ENCODE measurements around the gene RFX1.

RFX1 gene

DNA sequence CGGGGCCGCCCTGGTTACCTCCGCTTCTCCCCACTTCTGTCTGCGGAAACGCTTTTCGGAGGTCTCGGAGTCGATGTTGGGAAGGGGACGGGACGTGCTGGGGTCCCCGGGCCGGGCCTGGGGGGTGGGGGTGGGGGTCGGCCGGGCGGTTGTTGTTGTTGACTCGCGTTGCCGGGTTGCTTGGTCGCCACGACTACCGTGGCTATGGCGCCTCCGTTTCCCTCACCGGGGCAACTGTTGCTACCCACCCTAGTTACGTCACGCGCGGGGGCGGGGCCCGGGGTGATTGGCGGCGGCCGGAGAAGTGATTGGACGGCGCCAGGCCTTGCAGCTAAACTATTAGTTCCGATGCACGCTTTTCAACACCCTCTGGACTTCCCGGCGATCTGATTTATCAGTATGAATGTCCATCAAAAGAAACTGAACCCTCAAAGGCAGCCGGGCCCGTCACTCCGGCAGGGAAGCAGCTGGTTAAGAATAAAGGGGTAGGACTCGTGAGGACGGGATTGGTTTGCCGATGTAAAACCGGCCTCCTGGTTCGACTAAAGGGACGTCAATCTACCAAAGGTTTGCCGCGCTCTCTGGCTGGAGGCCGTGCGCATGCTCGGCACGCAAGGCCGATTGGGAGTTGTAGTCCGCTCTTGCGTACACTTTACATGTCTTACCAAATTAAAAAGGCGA is at the start of gene RFX1:
Gene RFX1 (minus strand): TSS at position 236 of the 681 bp plus-strand sequence. CDS start 12,477 bp downstream, outside the sequence.
- TF ChIP-seq GATA2 (IDR thresholded peaks at IDR 0.05; ENCODE audit: low read depth, low read length) (no peak), GATA3 (IDR thresholded peaks at IDR 0.05; ENCODE audit: low read depth, low read length) (no peak)

DNA sequence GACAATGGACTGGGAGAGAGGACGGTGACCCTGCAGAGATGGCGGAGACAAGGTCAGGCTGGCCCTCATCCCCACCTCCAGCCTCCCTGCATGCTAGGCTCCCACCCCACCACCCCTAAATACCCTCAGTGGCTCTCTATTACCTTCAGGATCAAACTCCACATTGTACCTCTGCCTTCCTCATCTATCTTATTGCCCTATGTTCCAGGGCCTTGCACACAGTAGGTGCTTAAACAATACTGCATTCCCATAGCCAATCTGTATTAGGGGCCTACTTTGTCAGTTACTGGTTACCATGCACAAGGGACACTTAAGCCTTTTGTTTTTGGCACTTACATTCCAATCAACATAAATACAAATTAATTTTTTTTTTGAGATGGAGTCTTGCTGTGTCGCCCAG is 49.3 kb upstream of the RFX1 start:
- no peak for TF ChIP-seq GATA3 (IDR thresholded peaks at IDR 0.05; ENCODE audit: low read depth, low read length)
- TF ChIP-seq GATA2 (IDR thresholded peaks at IDR 0.05; ENCODE audit: low read depth, low read length) = no peak

DNA sequence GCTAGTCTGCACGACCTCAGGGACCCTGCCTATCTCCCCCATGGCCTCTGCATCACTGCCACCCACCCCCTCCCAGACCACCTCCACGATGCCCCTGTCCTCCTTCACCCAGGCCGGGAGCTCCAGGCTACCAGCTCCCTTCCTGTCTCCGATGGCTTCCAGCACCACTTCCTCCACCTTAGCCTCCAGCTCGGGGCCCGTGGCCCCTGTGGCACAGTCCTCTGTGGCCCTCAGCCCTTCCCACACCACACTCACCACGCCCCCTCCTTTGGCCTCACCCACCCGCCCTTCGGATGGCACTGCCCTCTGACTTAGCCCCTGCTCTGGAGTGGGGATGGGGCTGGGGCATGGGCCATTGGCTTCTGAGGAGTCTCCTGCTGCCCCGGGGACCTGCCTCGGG is 48.6 kb upstream of the RFX1 start:
- TF ChIP-seq GATA2 (IDR thresholded peaks at IDR 0.05; ENCODE audit: low read depth, low read length) (no peak), GATA3 (IDR thresholded peaks at IDR 0.05; ENCODE audit: low read depth, low read length) (no peak)

DNA sequence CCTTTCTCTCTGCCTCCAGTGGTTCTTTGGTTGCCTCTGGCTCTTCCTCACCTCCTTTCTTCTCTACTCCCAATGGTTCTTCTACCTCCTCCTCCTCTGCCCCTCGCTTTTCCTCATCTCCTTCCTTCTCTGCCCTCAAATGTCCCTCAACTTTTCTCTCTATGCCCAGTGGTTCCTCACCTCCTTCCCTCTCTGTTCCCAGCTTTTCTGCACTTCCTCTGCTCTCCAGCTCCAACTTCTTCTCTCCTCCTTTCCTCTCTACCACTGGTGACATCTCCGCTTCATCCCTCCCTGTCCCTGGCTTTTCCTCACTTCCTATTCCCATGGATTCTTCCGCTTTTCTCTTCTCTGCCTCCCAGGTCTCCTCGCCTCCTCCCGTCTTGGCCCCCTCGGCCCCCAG is 48.0 kb upstream of the RFX1 start:
- no peak for TF ChIP-seq GATA2 (IDR thresholded peaks at IDR 0.05; ENCODE audit: low read depth, low read length)
- no peak for TF ChIP-seq GATA3 (IDR thresholded peaks at IDR 0.05; ENCODE audit: low read depth, low read length)

DNA sequence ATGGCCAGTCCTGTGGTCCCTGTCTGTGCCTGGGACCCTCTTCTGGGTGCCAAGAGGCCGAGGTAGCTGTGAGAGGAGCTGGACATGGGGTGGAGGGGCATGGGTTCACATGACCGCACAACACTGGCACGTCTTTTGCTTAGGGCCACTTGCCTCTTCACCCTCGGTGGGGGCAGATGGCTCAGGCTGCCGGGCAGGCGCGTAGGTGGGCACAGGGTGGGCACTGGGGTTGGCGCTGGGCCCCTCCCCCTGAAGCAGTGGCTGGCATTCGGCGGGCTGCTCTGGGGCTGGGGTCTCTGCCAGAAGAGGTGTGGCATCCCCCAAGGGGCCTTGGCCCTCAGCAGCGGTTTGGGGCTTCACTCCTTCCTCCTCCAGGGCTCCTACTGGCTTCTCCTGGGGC is 47.4 kb upstream of the RFX1 start:
- no peak for TF ChIP-seq GATA3 (IDR thresholded peaks at IDR 0.05; ENCODE audit: low read depth, low read length)
- TF ChIP-seq GATA2 (IDR thresholded peaks at IDR 0.05; ENCODE audit: low read depth, low read length) = no peak

DNA sequence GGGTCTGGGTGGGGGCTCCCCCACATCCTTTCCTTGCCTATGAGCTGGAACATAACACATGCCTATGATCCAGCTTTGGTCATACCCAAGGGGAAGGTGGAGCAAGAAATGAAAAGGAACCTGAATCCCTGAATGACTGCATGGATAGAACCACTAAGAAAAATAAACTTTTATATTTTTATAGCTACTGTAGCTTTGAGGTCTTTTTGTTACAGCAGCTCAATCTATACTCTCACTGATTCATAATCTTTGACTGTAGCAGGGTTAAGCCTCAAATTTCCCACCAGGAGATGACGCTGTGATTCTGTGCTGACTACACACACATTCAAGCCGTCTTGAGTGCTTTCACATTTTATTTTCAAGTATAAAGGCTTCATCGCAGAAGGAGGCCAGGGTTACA is 46.9 kb upstream of the RFX1 start:
- no peak for TF ChIP-seq GATA3 (IDR thresholded peaks at IDR 0.05; ENCODE audit: low read depth, low read length)
- no peak for TF ChIP-seq GATA2 (IDR thresholded peaks at IDR 0.05; ENCODE audit: low read depth, low read length)

DNA sequence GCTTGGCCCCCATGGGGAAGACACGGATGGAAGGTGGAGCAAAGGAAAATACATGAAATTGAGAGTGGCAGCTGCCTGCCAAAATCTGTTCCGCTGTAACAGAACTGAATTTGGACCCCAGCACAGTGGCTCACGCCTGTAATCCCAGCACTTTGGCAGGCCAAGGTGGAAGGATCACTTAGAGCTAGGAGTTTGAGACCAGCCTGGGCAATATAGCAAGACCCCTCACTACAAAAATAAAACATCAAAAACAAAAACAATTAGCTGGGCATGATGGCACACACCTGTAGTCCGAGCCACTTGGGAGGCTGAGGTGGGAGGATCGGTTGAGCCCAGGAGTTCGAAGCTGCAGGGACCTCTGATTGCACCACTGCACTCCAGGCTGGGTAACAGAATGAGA is 46.4 kb upstream of the RFX1 start:
- TF ChIP-seq GATA3 (IDR thresholded peaks at IDR 0.05; ENCODE audit: low read depth, low read length) = no peak
- TF ChIP-seq GATA2 (IDR thresholded peaks at IDR 0.05; ENCODE audit: low read depth, low read length) = no peak

DNA sequence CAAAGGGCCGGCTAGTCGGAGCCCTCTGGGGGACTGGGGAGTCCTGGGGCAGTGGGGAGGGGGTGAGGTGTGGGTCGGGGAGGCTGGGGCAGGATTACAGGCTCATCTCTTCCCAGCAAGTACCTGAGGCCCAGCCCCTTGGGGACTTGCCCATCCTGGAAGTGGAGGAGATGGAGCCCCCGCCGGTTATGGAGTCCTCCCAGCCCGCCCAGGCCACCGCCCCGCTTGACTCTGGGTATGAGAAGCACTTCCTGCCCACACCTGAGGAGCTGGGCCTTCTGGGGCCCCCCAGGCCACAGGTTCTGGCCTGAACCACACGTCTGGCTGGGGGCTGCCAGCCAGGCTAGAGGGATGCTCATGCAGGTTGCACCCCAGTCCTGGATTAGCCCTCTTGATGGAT is 45.9 kb upstream of the RFX1 start:
- no peak for TF ChIP-seq GATA2 (IDR thresholded peaks at IDR 0.05; ENCODE audit: low read depth, low read length)
- no peak for TF ChIP-seq GATA3 (IDR thresholded peaks at IDR 0.05; ENCODE audit: low read depth, low read length)

DNA sequence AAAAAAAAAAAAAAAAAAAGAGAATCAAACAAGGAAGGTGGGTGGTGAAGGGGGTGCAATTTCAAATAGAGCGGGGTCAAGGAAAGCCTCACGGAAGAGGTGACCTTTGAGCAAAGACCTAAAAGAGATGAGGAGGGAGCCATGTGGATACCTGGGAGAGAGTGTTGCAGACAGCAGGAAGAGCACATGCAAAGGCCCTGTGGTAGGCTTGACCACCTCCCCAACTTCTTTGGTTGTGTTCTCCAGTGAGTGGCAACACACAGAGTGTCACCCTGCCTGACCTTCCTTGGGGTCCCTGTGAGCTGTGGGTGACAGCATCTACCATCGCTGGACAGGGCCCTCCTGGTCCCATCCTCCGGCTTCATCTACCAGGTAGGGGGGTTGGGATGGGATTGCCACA is 44.4 kb upstream of the RFX1 start:
- TF ChIP-seq GATA2 (IDR thresholded peaks at IDR 0.05; ENCODE audit: low read depth, low read length) = no peak

DNA sequence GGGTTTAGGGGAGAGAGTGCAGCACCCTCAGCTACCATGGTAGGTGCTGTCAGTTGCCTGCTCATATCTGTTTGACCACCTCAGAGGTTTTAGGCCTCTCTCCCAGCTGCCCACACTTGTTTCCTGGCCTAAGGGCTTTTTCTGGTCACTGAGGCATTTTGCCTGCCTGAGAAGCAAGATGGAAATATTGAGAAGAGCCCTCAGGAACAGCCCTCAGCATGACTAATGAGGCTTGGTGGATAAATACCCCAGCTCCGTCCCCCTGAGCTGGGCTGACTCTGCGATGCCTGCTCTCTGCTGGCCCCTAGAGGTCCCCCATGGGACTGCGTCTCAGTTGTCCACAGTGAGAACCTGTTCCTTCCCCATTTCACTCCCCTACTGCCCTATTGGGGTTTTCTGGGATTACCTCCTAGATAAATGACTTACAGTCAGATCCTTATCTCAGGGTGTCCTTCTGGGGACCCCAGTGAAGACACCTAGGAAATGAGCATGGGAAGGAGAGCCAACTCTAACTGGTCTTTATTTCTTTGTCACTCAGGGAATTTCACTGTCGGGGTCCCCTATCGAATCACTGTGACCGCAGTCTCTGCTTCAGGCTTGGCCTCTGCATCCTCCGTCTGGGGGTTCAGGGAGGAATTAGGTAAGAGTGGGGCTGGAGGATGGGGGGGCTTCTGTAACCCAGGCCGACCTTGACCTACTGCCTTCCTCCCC is 42.5 kb upstream of the RFX1 start:
- TF ChIP-seq GATA2 (IDR thresholded peaks at IDR 0.05; ENCODE audit: low read depth, low read length) (no peak), GATA3 (IDR thresholded peaks at IDR 0.05; ENCODE audit: low read depth, low read length) (no peak)

DNA sequence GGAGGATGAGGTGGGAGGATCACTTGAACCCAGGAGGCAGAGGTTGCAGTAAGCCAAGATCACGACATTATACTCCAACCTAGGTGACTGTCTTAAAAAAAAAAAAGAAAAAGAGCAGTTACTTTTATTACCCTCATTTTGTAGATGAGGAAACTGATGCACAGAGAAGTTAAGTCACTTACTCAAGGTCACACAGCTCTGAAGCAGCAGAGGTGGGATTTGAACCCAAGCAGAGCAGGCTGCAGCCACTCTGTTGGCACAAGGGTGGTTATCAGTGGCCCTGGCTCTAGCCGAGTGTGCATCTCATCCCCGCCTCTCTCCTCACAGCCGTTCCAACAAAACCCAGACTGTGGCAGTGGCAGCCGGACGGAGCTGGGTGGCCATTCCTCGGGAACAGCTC is 33.1 kb upstream of the RFX1 start:
- no peak for TF ChIP-seq GATA3 (IDR thresholded peaks at IDR 0.05; ENCODE audit: low read depth, low read length)
- no peak for TF ChIP-seq GATA2 (IDR thresholded peaks at IDR 0.05; ENCODE audit: low read depth, low read length)

DNA sequence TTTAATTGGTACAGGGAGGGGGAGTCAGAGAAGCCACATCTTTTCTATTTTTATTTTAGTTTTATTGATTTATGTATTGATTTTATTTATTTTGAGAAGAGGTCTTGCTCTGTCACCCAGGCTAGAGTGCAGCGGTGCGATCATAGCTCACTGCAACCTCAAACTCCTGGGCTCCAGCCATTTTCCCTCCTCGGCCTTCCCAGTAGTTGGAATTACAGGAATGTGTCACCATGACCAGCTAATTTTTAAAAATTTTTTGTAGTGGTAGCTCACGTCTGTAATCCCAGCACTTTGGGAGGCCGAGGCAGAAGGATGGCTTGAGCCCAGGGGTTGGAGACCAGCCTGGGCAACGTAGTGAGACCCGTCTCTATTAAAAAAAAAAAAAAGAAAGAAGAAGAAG is 29.6 kb upstream of the RFX1 start:
- TF ChIP-seq GATA3 (IDR thresholded peaks at IDR 0.05; ENCODE audit: low read depth, low read length) (no peak), GATA2 (IDR thresholded peaks at IDR 0.05; ENCODE audit: low read depth, low read length) (no peak)

DNA sequence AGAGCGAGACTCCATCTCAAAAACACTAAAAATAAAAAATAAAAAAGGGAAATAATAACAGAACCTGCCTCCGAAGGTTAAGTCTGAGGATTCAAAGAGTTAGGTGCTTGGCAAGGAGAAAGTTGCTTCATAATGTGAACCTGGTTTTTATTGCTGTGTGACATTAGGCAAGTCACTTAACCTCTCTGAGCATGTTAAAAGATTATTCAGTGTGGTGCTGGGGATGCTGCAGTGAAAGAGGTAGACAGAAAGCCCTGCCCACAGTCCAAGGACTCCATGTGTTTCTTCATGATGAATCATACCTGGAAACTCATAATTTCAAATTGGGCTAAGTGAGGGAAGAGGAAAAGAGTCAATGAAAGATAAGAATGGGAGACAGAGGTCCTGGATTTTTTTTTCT is 27.8 kb upstream of the RFX1 start:
- no peak for TF ChIP-seq GATA3 (IDR thresholded peaks at IDR 0.05; ENCODE audit: low read depth, low read length)
- no peak for TF ChIP-seq GATA2 (IDR thresholded peaks at IDR 0.05; ENCODE audit: low read depth, low read length)

DNA sequence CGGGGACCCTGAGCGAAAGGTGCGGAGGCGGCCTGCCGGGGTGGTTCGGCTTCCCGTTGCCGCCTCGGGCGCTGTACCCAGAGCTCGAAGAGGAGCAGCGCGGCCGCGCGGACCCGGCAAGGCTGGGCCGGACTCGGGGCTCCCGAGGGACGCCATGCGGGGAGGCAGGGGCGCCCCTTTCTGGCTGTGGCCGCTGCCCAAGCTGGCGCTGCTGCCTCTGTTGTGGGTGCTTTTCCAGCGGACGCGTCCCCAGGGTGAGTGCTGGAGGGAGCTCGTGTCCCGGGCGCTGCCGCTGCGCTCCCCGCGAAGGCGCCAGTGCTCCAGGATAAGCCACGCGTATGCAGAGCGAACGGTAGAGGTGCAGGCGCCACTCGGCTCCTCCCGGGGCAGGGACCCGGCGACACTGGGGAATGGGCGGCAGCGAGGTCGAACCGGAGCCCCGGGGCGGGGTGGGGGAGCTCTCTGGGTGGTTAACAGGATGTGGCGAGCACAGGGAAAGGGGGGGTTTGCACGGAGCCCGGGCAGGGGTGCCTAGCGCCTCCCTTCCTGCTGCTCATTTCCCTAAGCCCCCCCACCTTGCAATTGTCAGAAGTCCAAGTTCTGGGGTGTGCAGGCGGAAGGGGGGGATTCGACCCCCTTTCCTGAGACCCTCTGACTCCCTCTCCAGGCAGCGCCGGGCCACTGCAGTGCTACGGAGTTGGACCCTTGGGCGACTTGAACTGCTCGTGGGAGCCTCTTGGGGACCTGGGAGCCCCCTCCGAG is 25.8 kb upstream of the RFX1 start, which contains the start of gene IL27RA:
Gene IL27RA (plus strand): TSS at position 44 of the 762 bp plus-strand sequence. CDS start 111 bp downstream, at position 155.
- TF ChIP-seq GATA2 (IDR thresholded peaks at IDR 0.05; ENCODE audit: low read depth, low read length) = no peak
